PC-3 (cell line): ENCODE results near the gene TCHP. TPM values are rescaled to one million over a fixed set of nuclear protein-coding genes. Genes with fewer than 3 reads are reported as not detected.

ENCODE experiments used
- ATAC-seq: fragments of 200-7000 bp; cut with Tn5 transposase; 2 replicates; pipeline ENCODE4 v1.9.1; 2020; ENCODE audit warnings: mild to moderate bottlenecking, moderate library complexity
- BruUV-seq: library from RNA; stranded (reverse); fragments of 400-500 nt; replicated peaks from 2 replicates; lab custom pipeline; 2021; lab: Mats Ljungman, UMichigan
- CTCF ChIA-PET: fragments of 300-600 bp; sonication (Branson Sonifier 250); formaldehyde crosslinking; loops from one replicate; lab custom pipeline; 2022; ENCODE audit warnings: antibody characterized with exemption; lab: Charles Lee
- POLR2A ChIA-PET: fragments of 300-600 bp; sonication (Branson Sonifier 250); formaldehyde crosslinking; loops from one replicate; lab custom pipeline; 2022; ENCODE audit warnings: antibody characterized with exemption; ENCODE audit not compliant: unreplicated experiment; lab: Charles Lee
- DNase-seq: peaks from one replicate; pipeline ENCODE4 v3.0.0-alpha.2; 2015
- H2AFZ ChIP-seq: fragments of 300-600 bp; sonication (generic); 2 replicates; pipeline ENCODE4 v1.6.0; 2016; ENCODE audit warnings: antibody characterized with exemption, low read length
- H3F3A ChIP-seq: fragments of 300-600 bp; sonication (generic); one replicate; pipeline ENCODE4 v1.6.0; 2017; ENCODE audit warnings: antibody characterized with exemption, low read length, control low read depth, mild to moderate bottlenecking; ENCODE audit not compliant: unreplicated experiment
- H3K27ac ChIP-seq: fragments of 300-600 bp; sonication (generic); 2 replicates; pipeline ENCODE4 v1.5.1; 2016; ENCODE audit warnings: mild to moderate bottlenecking, low read length
- H3K27me3 ChIP-seq: fragments of 300-600 bp; sonication (generic); 2 replicates; pipeline ENCODE4 v1.6.1; 2016; ENCODE audit warnings: low read length, mixed read lengths
- H3K36me3 ChIP-seq: fragments of 300-600 bp; sonication (generic); 2 replicates; pipeline ENCODE4 v1.6.1; 2016; ENCODE audit warnings: low read depth, mixed run types, low read length, mixed read lengths
- H3K4me1 ChIP-seq: fragments of 300-600 bp; sonication (generic); 2 replicates; pipeline ENCODE4 v1.5.1; 2016; ENCODE audit warnings: low read length; ENCODE audit not compliant: insufficient read depth
- H3K4me2 ChIP-seq: fragments of 300-600 bp; sonication (generic); 2 replicates; pipeline ENCODE4 v1.6.0; 2016; ENCODE audit warnings: low read length
- H3K4me3 ChIP-seq: fragments of 300-600 bp; sonication (generic); 2 replicates; pipeline ENCODE4 v1.5.1; 2016; ENCODE audit warnings: mild to moderate bottlenecking, low read length, mixed read lengths
- H3K79me2 ChIP-seq: fragments of 300-600 bp; sonication (generic); 2 replicates; pipeline ENCODE4 v1.6.1; 2017; ENCODE audit warnings: low read length, mixed read lengths
- H3K9ac ChIP-seq: fragments of 300-600 bp; sonication (generic); 2 replicates; pipeline ENCODE4 v1.6.0; 2016; ENCODE audit warnings: mild to moderate bottlenecking, low read length
- H3K9me2 ChIP-seq: fragments of 300-600 bp; sonication (generic); replicated peaks from 2 replicates; pipeline ENCODE4 v1.6.1; 2016; ENCODE audit warnings: mixed run types, low read length, mixed read lengths
- H3K9me3 ChIP-seq: fragments of 300-600 bp; sonication (generic); 2 replicates; pipeline ENCODE4 v1.6.1; 2016; ENCODE audit warnings: low read length, mixed read lengths
- H4K20me1 ChIP-seq: fragments of 300-600 bp; sonication (generic); 2 replicates; pipeline ENCODE4 v1.6.1; 2016; ENCODE audit warnings: low read length, mixed read lengths
- CTCF ChIP-seq: fragments of 300-600 bp; sonication (generic); conservative IDR thresholded peaks from 2 replicates; pipeline ENCODE4 v1.5.1; 2017; ENCODE audit warnings: antibody characterized with exemption, low read depth, mild to moderate bottlenecking, low read length
- EZH2 ChIP-seq: fragments of 300-600 bp; sonication (generic); IDR thresholded peaks from one replicate; pipeline ENCODE4 v1.6.1; 2017; ENCODE audit warnings: antibody characterized with exemption, mild to moderate bottlenecking, low read length; ENCODE audit not compliant: unreplicated experiment
- EZH2phosphoT487 ChIP-seq: fragments of 300-600 bp; sonication (generic); IDR thresholded peaks from 2 replicates; pipeline ENCODE4 v1.6.1; 2018; ENCODE audit warnings: mild to moderate bottlenecking, antibody characterized with exemption, low read length, borderline replicate concordance
- intact Hi-C: fragments of 100-400 bp; cut with micrococcal nuclease; formaldehyde crosslinking; loops from 2 replicates; pipeline ENCODE4 v1.9.0; 2023
- total RNA-seq: library from RNA; depleted of rRNA; stranded (reverse); fragments of >200 nt; gene quantifications from 2 replicates; pipeline ENCODE4 v1.2.3, GENCODE V29; 2014

The TCHP gene
- total RNA-seq, 1 experiment from 2014 or later: 21.6 TPM

DNA sequence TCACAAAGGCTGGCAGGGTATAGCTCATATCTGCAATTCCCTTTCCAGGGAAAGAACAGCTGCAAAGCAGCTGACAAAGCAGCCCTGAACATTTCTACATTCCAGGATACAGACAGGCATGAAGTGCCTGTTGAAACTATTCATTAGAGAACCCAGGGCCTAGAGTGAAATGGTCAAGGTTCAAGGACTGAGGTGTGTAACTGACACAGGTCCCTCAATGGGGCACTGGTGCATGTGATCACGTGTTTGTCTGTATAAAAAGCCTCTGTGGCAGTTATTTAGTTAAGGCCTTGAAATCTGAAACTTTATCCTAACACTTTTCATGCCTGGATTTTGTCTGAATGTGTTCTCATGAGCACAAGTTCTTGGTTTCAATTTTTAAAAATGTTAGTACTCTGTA, 49.0 kb downstream of the TCHP start:
- no peaks in the 10 kb centered on the region for H4K20me1 ChIP-seq
- POLR2A ChIA-PET: no interaction called here

GRCh38 chr12:109950625-109951024, 50.6 kb downstream of the TCHP start:
- H2AFZ ChIP-seq: no peak overlapping the region
- no peaks in the 10 kb centered on the region for H3K9me3 ChIP-seq
- ATAC-seq (no peak), DNase-seq (no peak)
- no TSS peak for BruUV-seq
- H3K27me3 ChIP-seq: no peaks in the 10 kb centered on the region
- no peak overlapping the region for H3K9ac ChIP-seq
- no peaks in the 10 kb centered on the region for H3K9me2 ChIP-seq
- peaks cover 26% of the 10 kb centered on the region for H3K36me3 ChIP-seq
- H3K79me2 ChIP-seq: no peaks in the 10 kb centered on the region
- POLR2A ChIA-PET: no interaction called here
- no peaks in the 10 kb centered on the region for H4K20me1 ChIP-seq
- H3F3A ChIP-seq: no peaks in the 10 kb centered on the region
- peaks cover 24% of the 10 kb centered on the region for H3K4me1 ChIP-seq
- peak overlapping the region; percentile 55; the same call in 1 of the 2 replicates for H3K4me2 ChIP-seq
- TF ChIP-seq CTCF (no peak), EZH2 (no peak), EZH2phosphoT487 (no peak)
- CTCF ChIA-PET: no interaction called here
- intact Hi-C loops: no loop called here
- H3K27ac ChIP-seq: peak overlapping the region; percentile 66; the same call in 1 of the 2 replicates
- no peak overlapping the region for H3K4me3 ChIP-seq

More for the DNA sequence above, 49.0 kb downstream of the TCHP start:
- Histone ChIP-seq H3K4me1 (peaks cover 24% of the 10 kb centered on the region), H3K9ac (no peak overlapping the region), H3K4me3 (no peak overlapping the region), H3F3A (no peaks in the 10 kb centered on the region), H3K27ac (no peak overlapping the region), H3K4me2 (no peak overlapping the region), H3K79me2 (no peaks in the 10 kb centered on the region), H3K9me2 (no peaks in the 10 kb centered on the region), H3K9me3 (no peaks in the 10 kb centered on the region), H3K27me3 (no peaks in the 10 kb centered on the region), H3K36me3 (peaks cover 30% of the 10 kb centered on the region), H2AFZ (no peak overlapping the region)
- DNase-seq: no peak
- intact Hi-C loops: no loop called here
- TF ChIP-seq EZH2phosphoT487 (no peak), EZH2 (no peak), CTCF (no peak)
- BruUV-seq: no TSS peak
- ATAC-seq: no peak
- CTCF ChIA-PET: no interaction called here

GRCh38 chr12:109951136-109951535, 51.1 kb downstream of the TCHP start:
- no peaks in the 10 kb centered on the region for H4K20me1 ChIP-seq
- TF ChIP-seq EZH2: no peak
- no peak for TF ChIP-seq EZH2phosphoT487
- TF ChIP-seq CTCF: no peak
- no peaks in the 10 kb centered on the region for H3F3A ChIP-seq
- H3K4me3 ChIP-seq: peak overlapping the region; percentile 8; the same call in 1 of the 2 replicates
- ChIA-PET POLR2A (interaction anchor here (0.6 kb wide), 1 partner anchor 11 kb away, joined by 16 read pairs; no protein-coding TSS in a partner anchor), CTCF (no interaction called here)
- ATAC-seq (peak; percentile 60), DNase-seq (peak; percentile 82)
- H3K4me1 ChIP-seq: peaks cover 24% of the 10 kb centered on the region
- 0 out of 2 replicates have a peak overlapping the region, but pooled peaks have one; percentile 6 for H3K9ac ChIP-seq
- no TSS peak for BruUV-seq
- H2AFZ ChIP-seq: no peak overlapping the region
- H3K9me2 ChIP-seq: no peaks in the 10 kb centered on the region
- H3K27ac ChIP-seq: peak overlapping the region; percentile 66
- H3K9me3 ChIP-seq: no peaks in the 10 kb centered on the region
- no peaks in the 10 kb centered on the region for H3K27me3 ChIP-seq
- peaks cover 26% of the 10 kb centered on the region for H3K36me3 ChIP-seq
- intact Hi-C loops: no loop called here
- H3K4me2 ChIP-seq: peak overlapping the region; percentile 55
- H3K79me2 ChIP-seq: no peaks in the 10 kb centered on the region
